ENCODE measurements around the gene ZMAT3. TPM values are rescaled to one million over a fixed set of nuclear protein-coding genes. Genes with fewer than 3 reads are reported as not detected.
A peak's percentile ranks its signal among the peaks of the same experiment; 100 is the strongest.

ZMAT3 gene
- total RNA-seq, 4 donors from 2014 or later, result 7.7 to 9.1 (median 8.2) TPM

DNA sequence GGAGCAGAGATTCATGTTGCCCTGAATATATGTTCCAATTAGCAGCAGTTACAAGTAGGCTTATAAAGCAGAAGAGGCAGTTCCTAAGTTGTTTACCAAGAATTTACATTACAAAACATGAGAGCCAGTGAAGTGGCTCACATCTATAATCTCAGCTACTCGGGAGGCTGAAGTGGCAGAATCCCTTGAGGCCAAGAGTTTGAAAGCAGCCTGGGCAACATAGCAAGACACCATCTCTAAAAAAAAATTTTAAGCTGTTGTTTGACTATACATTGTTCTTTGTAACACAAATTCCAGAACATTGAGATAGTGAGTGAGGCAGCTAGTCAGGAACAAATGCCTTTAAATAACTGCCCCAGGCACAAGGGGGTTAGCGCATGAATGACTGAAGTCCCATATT lies 10.3 kb upstream of the ZMAT3 start:
- no peak for DNase-seq (ENCODE audit: low spot score)
- no peak for ATAC-seq (ENCODE audit: low FRiP score)
- TF ChIP-seq, protein P1, sequence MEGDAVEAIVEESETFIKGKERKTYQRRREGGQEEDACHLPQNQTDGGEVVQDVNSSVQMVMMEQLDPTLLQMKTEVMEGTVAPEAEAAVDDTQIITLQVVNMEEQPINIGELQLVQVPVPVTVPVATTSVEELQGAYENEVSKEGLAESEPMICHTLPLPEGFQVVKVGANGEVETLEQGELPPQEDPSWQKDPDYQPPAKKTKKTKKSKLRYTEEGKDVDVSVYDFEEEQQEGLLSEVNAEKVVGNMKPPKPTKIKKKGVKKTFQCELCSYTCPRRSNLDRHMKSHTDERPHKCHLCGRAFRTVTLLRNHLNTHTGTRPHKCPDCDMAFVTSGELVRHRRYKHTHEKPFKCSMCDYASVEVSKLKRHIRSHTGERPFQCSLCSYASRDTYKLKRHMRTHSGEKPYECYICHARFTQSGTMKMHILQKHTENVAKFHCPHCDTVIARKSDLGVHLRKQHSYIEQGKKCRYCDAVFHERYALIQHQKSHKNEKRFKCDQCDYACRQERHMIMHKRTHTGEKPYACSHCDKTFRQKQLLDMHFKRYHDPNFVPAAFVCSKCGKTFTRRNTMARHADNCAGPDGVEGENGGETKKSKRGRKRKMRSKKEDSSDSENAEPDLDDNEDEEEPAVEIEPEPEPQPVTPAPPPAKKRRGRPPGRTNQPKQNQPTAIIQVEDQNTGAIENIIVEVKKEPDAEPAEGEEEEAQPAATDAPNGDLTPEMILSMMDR (IDR thresholded peaks at IDR 0.05), result no peak

DNA sequence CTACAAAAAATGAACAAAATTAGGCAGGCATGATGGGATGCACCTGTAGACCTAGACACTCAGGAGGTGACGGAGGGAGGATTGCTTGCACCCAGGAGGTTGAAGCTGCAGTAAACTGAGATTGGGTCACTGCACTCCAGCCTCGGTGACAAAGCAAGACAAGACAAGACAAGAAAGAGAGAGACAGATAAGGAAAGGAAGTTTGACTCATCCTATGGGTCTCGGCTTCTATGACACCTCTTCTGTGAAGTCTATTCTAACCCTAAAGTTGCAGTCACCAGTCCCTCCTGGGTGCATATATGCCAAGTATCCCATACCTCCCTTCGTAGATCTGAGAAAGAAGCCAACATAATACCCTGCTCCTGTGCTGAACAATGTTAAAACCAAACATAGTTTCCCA lies 7.9 kb upstream of the ZMAT3 start:
- TF ChIP-seq, protein P1 (IDR thresholded peaks at IDR 0.05), result no peak
- ATAC-seq (ENCODE audit: low FRiP score) (no peak), DNase-seq (ENCODE audit: low spot score) (no peak)

GRCh38 chr3:179076243-179077027 lies 4.8 kb upstream of the ZMAT3 start:
- ATAC-seq (ENCODE audit: low FRiP score), result no peak
- no peak for DNase-seq (ENCODE audit: low spot score)
- TF ChIP-seq, protein P1 (IDR thresholded peaks at IDR 0.05), result no peak

DNA sequence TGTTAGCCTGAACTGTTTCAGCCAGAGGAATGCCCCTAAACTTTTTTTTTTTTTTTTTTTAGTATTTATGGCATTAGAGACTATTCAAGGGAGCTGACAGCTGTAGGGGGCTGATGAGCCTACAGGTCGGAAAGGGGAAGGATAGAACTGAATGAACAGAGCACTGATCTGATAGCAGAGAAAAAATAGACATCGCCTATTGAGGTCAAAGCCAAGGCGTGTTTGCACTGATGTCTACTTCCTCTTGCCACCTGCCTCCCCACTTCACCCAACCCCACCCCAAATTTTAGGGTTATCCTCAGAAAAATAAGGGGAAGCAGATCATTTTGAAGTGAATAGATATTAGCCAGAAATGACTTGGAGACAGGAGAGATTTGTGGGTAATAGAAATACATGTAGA lies 3.0 kb upstream of the ZMAT3 start:
- DNase-seq (ENCODE audit: low spot score) (no peak), ATAC-seq (ENCODE audit: low FRiP score) (no peak)
- TF ChIP-seq, protein P1 (IDR thresholded peaks at IDR 0.05), result no peak

DNA sequence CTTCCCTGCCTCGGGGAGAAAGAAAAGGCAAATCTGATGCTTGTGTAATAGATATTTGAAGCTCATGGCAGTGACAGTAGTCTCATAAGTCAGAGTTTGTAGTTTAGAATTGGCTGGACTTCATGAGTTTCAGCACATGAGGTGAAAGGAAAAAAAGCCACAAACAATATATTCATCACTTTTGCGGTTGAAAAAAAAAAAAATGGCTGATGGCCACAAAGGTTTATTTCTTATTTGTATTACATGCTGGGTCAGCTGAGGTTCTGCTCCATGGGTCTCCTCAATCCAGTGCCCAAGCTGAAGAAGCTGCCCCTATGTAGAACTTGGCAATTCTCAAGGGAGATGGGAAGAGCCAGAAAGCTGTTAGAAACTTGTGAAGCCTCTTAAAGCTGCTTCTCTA lies 2.2 kb upstream of the ZMAT3 start:
- ATAC-seq (ENCODE audit: low FRiP score) (no peak), DNase-seq (ENCODE audit: low spot score) (no peak)
- TF ChIP-seq, protein P1 (IDR thresholded peaks at IDR 0.05), result no peak

- TF ChIP-seq, protein P1 (IDR thresholded peaks at IDR 0.05), result no peak
- no peak for DNase-seq (ENCODE audit: low spot score)
- peak; percentile 49 for ATAC-seq (ENCODE audit: low FRiP score)
Observed at GRCh38 chr3:179072100-179072438, 460 bp upstream of the ZMAT3 start.

DNA sequence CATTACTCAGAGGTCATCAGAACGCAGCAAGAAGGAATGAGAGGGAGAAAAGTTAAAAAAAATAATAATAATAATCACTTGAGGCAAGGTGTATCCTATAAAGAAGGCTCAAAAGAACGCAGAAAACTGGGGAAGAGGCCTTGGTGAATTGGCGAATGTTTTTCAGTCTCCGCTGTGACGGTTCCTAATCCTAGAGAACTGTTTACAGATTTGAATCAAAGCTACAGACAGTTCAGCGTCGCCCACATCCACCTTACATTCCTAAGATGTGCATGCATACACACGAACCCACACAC lies 634 bp downstream of the ZMAT3 start:
- no peak for ATAC-seq (ENCODE audit: low FRiP score)
- DNase-seq (ENCODE audit: low spot score), result no peak
- TF ChIP-seq, protein P1 (IDR thresholded peaks at IDR 0.05), result no peak

Data from omental fat pad (tissue), 4 donors.